WTC11 (cell line): Measurements from ENCODE around the gene ADGRB3. TPM values are rescaled to one million over a fixed set of nuclear protein-coding genes. Genes with fewer than 3 reads are reported as not detected.

Source experiments
- ATAC-seq: fragments of 200-7000 bp; cut with Tn5 transposase; 2 replicates; pipeline ENCODE4 v1.10.0; 2021; ENCODE audit warnings: mild to moderate bottlenecking, moderate library complexity
- CTCF ChIA-PET: fragments of 300-600 bp; sonication (Branson Sonifier 250); formaldehyde crosslinking; loops from one replicate; lab custom pipeline; 2021; ENCODE audit warnings: antibody characterized with exemption; lab: Charles Lee
- POLR2A ChIA-PET: fragments of 350-600 bp; sonication (Branson Sonifier 250); formaldehyde crosslinking; loops from one replicate; lab custom pipeline; 2021; ENCODE audit warnings: antibody characterized with exemption; lab: Charles Lee
- DNase-seq: peaks from one replicate; pipeline ENCODE4 v3.0.0; 2021; ENCODE audit warnings: low spot score
- H3K27ac Mint-ChIP-seq: 2 replicates; pipeline ENCODE4 v1.8.0; 2021; ENCODE audit warnings: mixed read lengths
- H3K27me3 Mint-ChIP-seq: 2 replicates; pipeline ENCODE4 v1.8.0; 2021; ENCODE audit warnings: low read depth, mild to moderate bottlenecking, moderate library complexity, mixed read lengths
- H3K36me3 Mint-ChIP-seq: 2 replicates; pipeline ENCODE4 v1.8.0; 2021; ENCODE audit warnings: mixed read lengths
- H3K4me1 Mint-ChIP-seq: 2 replicates; pipeline ENCODE4 v1.8.0; 2022; ENCODE audit warnings: mixed read lengths
- H3K4me3 Mint-ChIP-seq: 2 replicates; pipeline ENCODE4 v1.8.0; 2021; ENCODE audit warnings: mild to moderate bottlenecking, moderate library complexity, mixed read lengths
- H3K9me3 Mint-ChIP-seq: 2 replicates; pipeline ENCODE4 v1.8.0; 2021; ENCODE audit warnings: mixed read lengths
- ELF4 ChIP-seq: sonication (generic); formaldehyde crosslinking; IDR thresholded peaks from 2 replicates; pipeline ENCODE4 v1.8.1; 2022; ENCODE audit warnings: low read depth, mild to moderate bottlenecking, moderate library complexity, missing genetic modification reagents
- GTF2I ChIP-seq: fragments of 250-450 bp; sonication (Bioruptor Pico); conservative IDR thresholded peaks from 2 replicates; pipeline ENCODE4 v1.4.0; 2021; ENCODE audit warnings: mild to moderate bottlenecking
- IRF2 ChIP-seq: sonication (generic); formaldehyde crosslinking; IDR thresholded peaks from 2 replicates; pipeline ENCODE4 v1.8.0; 2022; ENCODE audit warnings: low read depth, missing genetic modification reagents, borderline replicate concordance
- JUN ChIP-seq: sonication (generic); formaldehyde crosslinking; IDR thresholded peaks from 2 replicates; pipeline ENCODE4 v1.8.0; 2023; ENCODE audit warnings: mild to moderate bottlenecking, missing genetic modification reagents
- NFYB ChIP-seq: sonication (generic); formaldehyde crosslinking; conservative IDR thresholded peaks from 2 replicates; pipeline ENCODE4 v1.8.0; 2022; ENCODE audit warnings: low read depth, missing genetic modification reagents
- NR1H2 ChIP-seq: sonication (generic); formaldehyde crosslinking; IDR thresholded peaks from 2 replicates; pipeline ENCODE4 v1.9.0; 2021; ENCODE audit warnings: mild to moderate bottlenecking, moderate library complexity, missing genetic modification reagents
- PRRX2 ChIP-seq: fragments of 250-450 bp; sonication (Bioruptor Pico); IDR thresholded peaks from 2 replicates; pipeline ENCODE4 v1.8.0; 2021; ENCODE audit warnings: mild to moderate bottlenecking
- RORB ChIP-seq: fragments of 250-450 bp; sonication (Bioruptor Pico); IDR thresholded peaks from 2 replicates; pipeline ENCODE4 v1.9.0; 2021; ENCODE audit warnings: mild to moderate bottlenecking
- TEAD4 ChIP-seq: sonication (generic); formaldehyde crosslinking; IDR thresholded peaks from 2 replicates; pipeline ENCODE4 v1.8.0; 2022; ENCODE audit warnings: mild to moderate bottlenecking, missing genetic modification reagents
- USF2 ChIP-seq: sonication (generic); formaldehyde crosslinking; IDR thresholded peaks from 2 replicates; pipeline ENCODE4 v1.8.1; 2023; ENCODE audit warnings: mild to moderate bottlenecking, missing genetic modification reagents, moderate library complexity
- ZBTB21 ChIP-seq: sonication (generic); formaldehyde crosslinking; IDR thresholded peaks from 2 replicates; pipeline ENCODE4 v1.8.1; 2023; ENCODE audit warnings: mild to moderate bottlenecking, missing genetic modification reagents, borderline replicate concordance
- ZBTB43 ChIP-seq: sonication (generic); formaldehyde crosslinking; IDR thresholded peaks from 2 replicates; pipeline ENCODE4 v1.8.1; 2023; ENCODE audit warnings: mild to moderate bottlenecking, missing genetic modification reagents
- ZNF138 ChIP-seq: sonication (generic); formaldehyde crosslinking; conservative IDR thresholded peaks from 2 replicates; pipeline ENCODE4 v1.8.1; 2022; ENCODE audit warnings: mild to moderate bottlenecking, moderate library complexity, missing genetic modification reagents
- ZNF317 ChIP-seq: sonication (generic); formaldehyde crosslinking; IDR thresholded peaks from 2 replicates; pipeline ENCODE4 v1.8.1; 2023; ENCODE audit warnings: low read depth, mild to moderate bottlenecking, moderate library complexity, missing genetic modification reagents, borderline replicate concordance
- ZNF425 ChIP-seq: fragments of 250-450 bp; sonication (Bioruptor Pico); conservative IDR thresholded peaks from 2 replicates; pipeline ENCODE4 v1.9.0; 2021; ENCODE audit warnings: mild to moderate bottlenecking
- total RNA-seq: library from RNA; stranded (reverse); gene quantifications from 3 replicates; pipeline ENCODE4 v1.2.3, GENCODE V29; 2021
- TF ChIP-seq, protein P1 (sequence below): sonication (generic); formaldehyde crosslinking; conservative IDR thresholded peaks from 2 replicates; pipeline ENCODE4 v1.8.1; 2022; ENCODE audit warnings: mild to moderate bottlenecking, missing genetic modification reagents
- TF ChIP-seq, protein P2 (sequence below): sonication (generic); formaldehyde crosslinking; IDR thresholded peaks from 2 replicates; pipeline ENCODE4 v1.8.0; 2022; ENCODE audit warnings: mild to moderate bottlenecking, missing genetic modification reagents
- TF ChIP-seq, protein P3 (sequence below): fragments of 200-600 bp; IDR thresholded peaks from 2 replicates; pipeline ENCODE4 v1.8.0; 2022; ENCODE audit warnings: antibody characterized with exemption
- TF ChIP-seq, protein P4 (sequence below): sonication (generic); formaldehyde crosslinking; IDR thresholded peaks from 2 replicates; pipeline ENCODE4 v1.8.1; 2023; ENCODE audit warnings: mild to moderate bottlenecking, moderate library complexity, missing genetic modification reagents
- TF ChIP-seq, protein P5 (sequence below): sonication (generic); formaldehyde crosslinking; IDR thresholded peaks from 2 replicates; pipeline ENCODE4 v1.8.0; 2022; ENCODE audit warnings: mild to moderate bottlenecking, missing genetic modification reagents

ADGRB3 gene
- total RNA-seq, 1 experiment from 2014 or later = 1.9 TPM

- CTCF ChIA-PET = interaction anchor here (0.6 to 1.3 kb wide), 2 partner anchors 121 to 510 kb away, joined by 3 to 6 read pairs; no protein-coding TSS in a partner anchor
- peaks cover 8% of the 10 kb centered on the region for H3K4me1 Mint-ChIP-seq
- no peaks in the 10 kb centered on the region for H3K27me3 Mint-ChIP-seq
- no peak for TF ChIP-seq ZBTB43 (CRISPR knock-in tag)
- TF ChIP-seq GTF2I (CRISPR knock-in tag) = no peak
- TF ChIP-seq IRF2 = no peak
- TF ChIP-seq, protein P1, sequence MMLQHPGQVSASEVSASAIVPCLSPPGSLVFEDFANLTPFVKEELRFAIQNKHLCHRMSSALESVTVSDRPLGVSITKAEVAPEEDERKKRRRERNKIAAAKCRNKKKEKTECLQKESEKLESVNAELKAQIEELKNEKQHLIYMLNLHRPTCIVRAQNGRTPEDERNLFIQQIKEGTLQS (CRISPR knock-in tag) = no peak
- TF ChIP-seq ZNF425 (CRISPR knock-in tag) = no peak
- TF ChIP-seq, protein P2, sequence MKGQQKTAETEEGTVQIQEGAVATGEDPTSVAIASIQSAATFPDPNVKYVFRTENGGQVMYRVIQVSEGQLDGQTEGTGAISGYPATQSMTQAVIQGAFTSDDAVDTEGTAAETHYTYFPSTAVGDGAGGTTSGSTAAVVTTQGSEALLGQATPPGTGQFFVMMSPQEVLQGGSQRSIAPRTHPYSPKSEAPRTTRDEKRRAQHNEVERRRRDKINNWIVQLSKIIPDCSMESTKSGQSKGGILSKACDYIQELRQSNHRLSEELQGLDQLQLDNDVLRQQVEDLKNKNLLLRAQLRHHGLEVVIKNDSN = no peak
- TF ChIP-seq ZBTB21 (CRISPR knock-in tag) = no peak
- TF ChIP-seq, protein P3, sequence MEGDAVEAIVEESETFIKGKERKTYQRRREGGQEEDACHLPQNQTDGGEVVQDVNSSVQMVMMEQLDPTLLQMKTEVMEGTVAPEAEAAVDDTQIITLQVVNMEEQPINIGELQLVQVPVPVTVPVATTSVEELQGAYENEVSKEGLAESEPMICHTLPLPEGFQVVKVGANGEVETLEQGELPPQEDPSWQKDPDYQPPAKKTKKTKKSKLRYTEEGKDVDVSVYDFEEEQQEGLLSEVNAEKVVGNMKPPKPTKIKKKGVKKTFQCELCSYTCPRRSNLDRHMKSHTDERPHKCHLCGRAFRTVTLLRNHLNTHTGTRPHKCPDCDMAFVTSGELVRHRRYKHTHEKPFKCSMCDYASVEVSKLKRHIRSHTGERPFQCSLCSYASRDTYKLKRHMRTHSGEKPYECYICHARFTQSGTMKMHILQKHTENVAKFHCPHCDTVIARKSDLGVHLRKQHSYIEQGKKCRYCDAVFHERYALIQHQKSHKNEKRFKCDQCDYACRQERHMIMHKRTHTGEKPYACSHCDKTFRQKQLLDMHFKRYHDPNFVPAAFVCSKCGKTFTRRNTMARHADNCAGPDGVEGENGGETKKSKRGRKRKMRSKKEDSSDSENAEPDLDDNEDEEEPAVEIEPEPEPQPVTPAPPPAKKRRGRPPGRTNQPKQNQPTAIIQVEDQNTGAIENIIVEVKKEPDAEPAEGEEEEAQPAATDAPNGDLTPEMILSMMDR = no peak
- TF ChIP-seq NR1H2 (CRISPR knock-in tag) = no peak
- no peak for TF ChIP-seq USF2
- TF ChIP-seq, protein P4, sequence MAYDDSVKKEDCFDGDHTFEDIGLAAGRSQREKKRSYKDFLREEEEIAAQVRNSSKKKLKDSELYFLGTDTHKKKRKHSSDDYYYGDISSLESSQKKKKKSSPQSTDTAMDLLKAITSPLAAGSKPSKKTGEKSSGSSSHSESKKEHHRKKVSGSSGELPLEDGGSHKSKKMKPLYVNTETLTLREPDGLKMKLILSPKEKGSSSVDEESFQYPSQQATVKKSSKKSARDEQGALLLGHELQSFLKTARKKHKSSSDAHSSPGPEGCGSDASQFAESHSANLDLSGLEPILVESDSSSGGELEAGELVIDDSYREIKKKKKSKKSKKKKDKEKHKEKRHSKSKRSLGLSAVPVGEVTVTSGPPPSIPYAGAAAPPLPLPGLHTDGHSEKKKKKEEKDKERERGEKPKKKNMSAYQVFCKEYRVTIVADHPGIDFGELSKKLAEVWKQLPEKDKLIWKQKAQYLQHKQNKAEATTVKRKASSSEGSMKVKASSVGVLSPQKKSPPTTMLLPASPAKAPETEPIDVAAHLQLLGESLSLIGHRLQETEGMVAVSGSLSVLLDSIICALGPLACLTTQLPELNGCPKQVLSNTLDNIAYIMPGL = no peak
- TF ChIP-seq RORB (CRISPR knock-in tag) = no peak
- TF ChIP-seq ELF4 = no peak
- TF ChIP-seq, all 79 proteins: peak for 0
- no peak for ATAC-seq
- Mint-ChIP-seq H3K4me3 (no peak overlapping the region), H3K36me3 (no peaks in the 10 kb centered on the region), H3K9me3 (no peaks in the 10 kb centered on the region), H3K27ac (peak overlapping the region; percentile 5; the same call in 1 of the 2 replicates)
- POLR2A ChIA-PET = no interaction called here
- DNase-seq = no peak
These were observed 461.6 kb downstream of the ADGRB3 start for GRCh38 chr6:69096681-69097080.

DNA sequence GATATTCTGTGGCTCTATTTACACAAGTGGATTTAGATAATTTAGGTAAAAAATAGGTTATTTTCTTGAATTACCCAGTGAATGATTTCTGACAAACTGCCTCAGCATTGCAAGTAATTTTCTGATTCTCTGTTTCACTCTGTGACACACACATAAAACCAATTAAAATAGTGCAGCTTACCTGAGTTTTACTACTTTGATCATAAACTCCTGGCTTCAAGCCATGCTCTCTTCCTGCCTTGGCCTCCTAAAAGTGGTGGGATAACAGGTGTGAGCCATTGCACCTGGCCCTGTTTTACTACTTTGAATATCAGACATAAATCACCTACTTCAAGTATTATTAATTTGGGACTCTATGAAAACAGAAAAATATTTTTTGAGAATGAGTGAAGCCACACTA lies 462.9 kb downstream of the ADGRB3 start:
- CTCF ChIA-PET = interaction anchor here (1.3 kb wide), 1 partner anchor 123 kb away, joined by 6 read pairs; no protein-coding TSS in a partner anchor
- Mint-ChIP-seq H3K36me3 (no peaks in the 10 kb centered on the region), H3K4me3 (no peak overlapping the region), H3K9me3 (no peaks in the 10 kb centered on the region), H3K27me3 (no peaks in the 10 kb centered on the region), H3K27ac (no peak overlapping the region), H3K4me1 (peaks cover 8% of the 10 kb centered on the region)
- POLR2A ChIA-PET = no interaction called here
- ATAC-seq = no peak
- DNase-seq = no peak
- TF ChIP-seq, protein P5, sequence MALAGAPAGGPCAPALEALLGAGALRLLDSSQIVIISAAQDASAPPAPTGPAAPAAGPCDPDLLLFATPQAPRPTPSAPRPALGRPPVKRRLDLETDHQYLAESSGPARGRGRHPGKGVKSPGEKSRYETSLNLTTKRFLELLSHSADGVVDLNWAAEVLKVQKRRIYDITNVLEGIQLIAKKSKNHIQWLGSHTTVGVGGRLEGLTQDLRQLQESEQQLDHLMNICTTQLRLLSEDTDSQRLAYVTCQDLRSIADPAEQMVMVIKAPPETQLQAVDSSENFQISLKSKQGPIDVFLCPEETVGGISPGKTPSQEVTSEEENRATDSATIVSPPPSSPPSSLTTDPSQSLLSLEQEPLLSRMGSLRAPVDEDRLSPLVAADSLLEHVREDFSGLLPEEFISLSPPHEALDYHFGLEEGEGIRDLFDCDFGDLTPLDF (CRISPR knock-in tag) = no peak
- TF ChIP-seq ZBTB43 (CRISPR knock-in tag) = no peak
- TF ChIP-seq TEAD4 (CRISPR knock-in tag) = no peak
- TF ChIP-seq PRRX2 (CRISPR knock-in tag) = no peak
- no peak for TF ChIP-seq ZNF138 (CRISPR knock-in tag)
- TF ChIP-seq, protein P1 (CRISPR knock-in tag) = no peak
- TF ChIP-seq NR1H2 (CRISPR knock-in tag) = no peak
- TF ChIP-seq ZNF317 (CRISPR knock-in tag) = no peak
- TF ChIP-seq JUN (CRISPR knock-in tag) = no peak
- TF ChIP-seq, protein P3 = no peak
- TF ChIP-seq NFYB = no peak
